H1 (cell line): Measurements from ENCODE around the gene LRRC25. TPM values are rescaled to one million over a fixed set of nuclear protein-coding genes. Genes with fewer than 3 reads are reported as not detected.

Experiments used
- CTCF ChIA-PET: fragments of 300-600 bp; sonication (Branson Sonifier 250); formaldehyde crosslinking; loops from one replicate; lab custom pipeline; 2021; ENCODE audit not compliant: partially characterized antibody; lab: Charles Lee
- POLR2A ChIA-PET: fragments of 300-600 bp; sonication (Branson Sonifier 250); formaldehyde crosslinking; loops from one replicate; lab custom pipeline; 2021; ENCODE audit warnings: inconsistent platforms; ENCODE audit not compliant: partially characterized antibody; lab: Charles Lee
- DNase-seq, 2 experiments: peaks; one replicate each; pipeline versions ENCODE4 v3.0.0 to v3.0.0-alpha.2; 2010 to 2022; ENCODE audit warnings: low spot score in 2 of 2, low read depth in 1 of 2, mixed read lengths in 1 of 2
- FAIRE-seq: peaks from 2 replicates; lab custom pipeline; 2011; peaks lifted over from hg19 to GRCh38; lab: Jason Lieb, UNC
- H2AFZ ChIP-seq: 2 replicates; pipeline ENCODE4 v1.8.1; 2012; ENCODE audit warnings: low read length, inconsistent platforms
- H2AK5ac ChIP-seq: 2 replicates; pipeline ENCODE4 v1.6.1; 2013; ENCODE audit warnings: low read depth, low read length
- H2BK120ac ChIP-seq: replicated peaks from 2 replicates; pipeline ENCODE3; 2013; ENCODE audit warnings: low read depth, low read length, inconsistent platforms
- H2BK12ac ChIP-seq: 2 replicates; pipeline ENCODE4 v1.6.1; 2013; ENCODE audit warnings: low read depth, low read length
- H2BK15ac ChIP-seq: 2 replicates; pipeline ENCODE4 v1.6.1; 2013; ENCODE audit warnings: low read length
- H2BK20ac ChIP-seq: 2 replicates; pipeline ENCODE4 v1.6.1; 2013; ENCODE audit warnings: low read length
- H2BK5ac ChIP-seq: 2 replicates; pipeline ENCODE4 v1.6.1; 2013; ENCODE audit warnings: low read depth, low read length
- H3K14ac ChIP-seq: 2 replicates; pipeline ENCODE4 v1.6.1; 2013; ENCODE audit warnings: inconsistent platforms; ENCODE audit not compliant: insufficient read length
- H3K18ac ChIP-seq: 2 replicates; pipeline ENCODE4 v1.6.1; 2013; ENCODE audit warnings: low read length; ENCODE audit errors: extremely low read depth
- H3K23ac ChIP-seq: 2 replicates; pipeline ENCODE4 v1.6.1; 2013; ENCODE audit warnings: inconsistent platforms; ENCODE audit not compliant: insufficient read length
- H3K23me2 ChIP-seq: 2 replicates; pipeline ENCODE4 v1.6.1; 2013; ENCODE audit warnings: low read depth, low read length
- H3K27ac ChIP-seq: 2 replicates; pipeline ENCODE4 v1.6.1; 2011; ENCODE audit warnings: low read depth, low read length, inconsistent platforms
- H3K27me3 ChIP-seq, 4 experiments: replicated peaks in 1 of 4; 1 replicate in 1 of 4; 2 replicates in 3 of 4; pipeline versions ENCODE4 v1.6.1 to v1.8.1; 2011 to 2013; ENCODE audit warnings: low read length in 3 of 4, mild to moderate bottlenecking in 3 of 4, inconsistent platforms in 2 of 4, mixed read lengths in 2 of 4, moderate library complexity in 1 of 4; ENCODE audit not compliant: control insufficient read depth in 3 of 4, insufficient read depth in 3 of 4; ENCODE audit errors: extremely low read depth in 1 of 4
- H3K36me3 ChIP-seq, 4 experiments: 2 replicates each; pipeline versions ENCODE4 v1.6.1 to v1.8.1; 2011 to 2013; ENCODE audit warnings: mild to moderate bottlenecking in 4 of 4, low read length in 3 of 4, moderate library complexity in 2 of 4, control low read depth in 1 of 4, inconsistent platforms in 1 of 4; ENCODE audit not compliant: insufficient read depth in 4 of 4, control insufficient read depth in 2 of 4
- H3K4ac ChIP-seq: replicated peaks from 2 replicates; pipeline ENCODE3; 2013; ENCODE audit warnings: low read length, low read depth, mixed read lengths, inconsistent platforms; ENCODE audit not compliant: insufficient read length
- H3K4me1 ChIP-seq, 4 experiments: replicated peaks in 1 of 4; 1 replicate in 1 of 4; 2 replicates in 3 of 4; pipeline versions ENCODE4 v1.6.1 to v1.8.1; 2011 to 2013; ENCODE audit warnings: low read length in 3 of 4, inconsistent platforms in 2 of 4, mixed read lengths in 1 of 4; ENCODE audit not compliant: insufficient read depth in 4 of 4, control insufficient read depth in 3 of 4
- H3K4me2 ChIP-seq, 2 experiments: 2 replicates each; pipeline versions ENCODE4 v1.6.1 to v1.8.1; 2011 to 2013; ENCODE audit warnings: low read depth in 2 of 2, low read length in 2 of 2, control low read depth in 1 of 2, inconsistent platforms in 1 of 2, mild to moderate bottlenecking in 1 of 2; ENCODE audit not compliant: insufficient read depth in 1 of 2
- H3K4me3 ChIP-seq, 4 experiments: fragments of 200-600, 300-600 bp in 1 of 4; sonication (generic), shearing (Covaris generic), sonication (Bioruptor Twin) in 1 of 4; 2 replicates each; pipeline versions ENCODE4 v1.5.1 to v1.8.1; 2011 to 2016; ENCODE audit warnings: low read length in 4 of 4, low read depth in 3 of 4, control low read depth in 2 of 4, inconsistent platforms in 2 of 4, mild to moderate bottlenecking in 2 of 4, mixed read lengths in 1 of 4, moderate library complexity in 1 of 4; ENCODE audit not compliant: insufficient read depth in 2 of 4; ENCODE audit errors: extremely low read depth in 1 of 4
- H3K56ac ChIP-seq: replicated peaks from 2 replicates; pipeline ENCODE3; 2013; ENCODE audit warnings: low read depth, mild to moderate bottlenecking, mixed read lengths, low read length, inconsistent platforms; ENCODE audit not compliant: insufficient read length
- H3K79me1 ChIP-seq: 2 replicates; pipeline ENCODE4 v1.6.1; 2013; ENCODE audit warnings: low read depth, low read length, control low read depth
- H3K79me2 ChIP-seq, 2 experiments: 2 replicates each; pipeline versions ENCODE4 v1.6.1 to v1.8.1; 2012 to 2013; ENCODE audit warnings: low read length in 2 of 2, mild to moderate bottlenecking in 2 of 2, inconsistent platforms in 1 of 2; ENCODE audit not compliant: insufficient read depth in 2 of 2, control insufficient read depth in 1 of 2
- H3K9ac ChIP-seq, 4 experiments: replicated peaks in 1 of 4; 1 replicate in 1 of 4; 2 replicates in 3 of 4; pipeline versions ENCODE4 v1.6.1 to v1.8.1; 2011 to 2013; ENCODE audit warnings: low read depth in 3 of 4, low read length in 3 of 4, control low read depth in 2 of 4, mild to moderate bottlenecking in 2 of 4, moderate library complexity in 2 of 4, inconsistent platforms in 1 of 4; ENCODE audit errors: extremely low read depth in 1 of 4
- H3K9me3 ChIP-seq, 2 experiments: 2 replicates each; pipeline versions ENCODE4 v1.6.1 to v1.8.1; 2012 to 2013; ENCODE audit warnings: mild to moderate bottlenecking in 2 of 2, moderate library complexity in 2 of 2, control low read depth in 1 of 2, inconsistent platforms in 1 of 2, low read depth in 1 of 2, low read length in 1 of 2, mixed read lengths in 1 of 2; ENCODE audit not compliant: insufficient read depth in 2 of 2
- H4K20me1 ChIP-seq, 2 experiments: replicated peaks in 1 of 2; 2 replicates each; pipeline versions ENCODE3 to v1.8.1; 2011 to 2013; ENCODE audit warnings: inconsistent platforms in 2 of 2, low read length in 2 of 2, mild to moderate bottlenecking in 1 of 2; ENCODE audit not compliant: insufficient read depth in 2 of 2, control insufficient read depth in 1 of 2
- H4K5ac ChIP-seq: 2 replicates; pipeline ENCODE4 v1.6.1; 2013; ENCODE audit warnings: low read length, low read depth, mixed read lengths, inconsistent platforms; ENCODE audit not compliant: insufficient read length
- H4K8ac ChIP-seq: 2 replicates; pipeline ENCODE4 v1.8.0; 2013; ENCODE audit warnings: mild to moderate bottlenecking, moderate library complexity, low read length, inconsistent platforms; ENCODE audit not compliant: insufficient read depth; ENCODE audit errors: extremely low read depth
- H4K91ac ChIP-seq: replicated peaks from 2 replicates; pipeline ENCODE3; 2013; ENCODE audit warnings: low read length, mixed read lengths, inconsistent platforms; ENCODE audit not compliant: insufficient read length
- GTF2F1 ChIP-seq: IDR thresholded peaks from 2 replicates; pipeline ENCODE4 v1.6.1; 2012; ENCODE audit warnings: low read depth, low read length, improper control_type of control experiment, borderline replicate concordance
- KDM1A ChIP-seq: fragments of 200-600, 300-600 bp; sonication (generic); IDR thresholded peaks from 2 replicates; pipeline ENCODE4 v1.7.1; 2016; ENCODE audit warnings: mild to moderate bottlenecking, low read length, borderline replicate concordance
- POU5F1 ChIP-seq: IDR thresholded peaks from 2 replicates; pipeline ENCODE4 v1.6.1; 2011; ENCODE audit warnings: low read depth, mild to moderate bottlenecking, low read length, moderate library complexity
- SAP30 ChIP-seq: fragments of 300-600 bp; sonication (generic); IDR thresholded peaks from 2 replicates; pipeline ENCODE4 v1.7.1; 2012; ENCODE audit warnings: low read length, moderate library complexity, mild to moderate bottlenecking, inconsistent platforms; ENCODE audit not compliant: insufficient read depth, insufficient replicate concordance
- WGBS, 2 experiments: shearing (Covaris generic) in 1 of 2; methylation state at CpG; one replicate each; pipeline versions ENCODE4 v1.1.6 to v1.1.7; 2013 to 2015; ENCODE audit warnings: low lambda C conversion rate in 2 of 2, mixed read lengths in 2 of 2, inconsistent platforms in 1 of 2, low coverage in 1 of 2, missing lambda C conversion rate in 1 of 2; ENCODE audit not compliant: insufficient replicate concordance in 2 of 2, insufficient coverage in 1 of 2, insufficient read length in 1 of 2; ENCODE audit errors: extremely low coverage in 1 of 2, missing lambda C conversion rate in 1 of 2; 5-methylcytosine and 5-hydroxymethylcytosine counted together
- polyA plus RNA-seq, 7 experiments: library from polyadenylated mRNA; depleted of rRNA in 3 of 7; stranded (reverse) in 5 of 7; unstranded in 2 of 7; fragments of >200 nt in 5 of 7; fragments of 200-250 nt in 2 of 7; gene quantifications; 1 replicate in 5 of 7; 2 replicates in 1 of 7; 4 replicates in 1 of 7; pipeline versions ENCODE4 v1.2.1 to v1.2.3, GENCODE V29; 2011 to 2013; ENCODE audit warnings: missing spikeins in 2 of 7, mixed read lengths in 2 of 7
- total RNA-seq: library from RNA; stranded (reverse); fragmentation: NEBNext Ultra II Directional; extraction: Animal tissue kit (Norgen Biotek cat#: 25700); gene quantifications from 2 replicates; pipeline ENCODE4 v1.2.1, GENCODE V29; 2021

The LRRC25 gene
- total and polyA plus RNA-seq, 2 of the 8 experiments (the other 6 are each of a cell fraction or from before 2014, with no cell fraction given): 0.20 to 0.41 TPM

DNA sequence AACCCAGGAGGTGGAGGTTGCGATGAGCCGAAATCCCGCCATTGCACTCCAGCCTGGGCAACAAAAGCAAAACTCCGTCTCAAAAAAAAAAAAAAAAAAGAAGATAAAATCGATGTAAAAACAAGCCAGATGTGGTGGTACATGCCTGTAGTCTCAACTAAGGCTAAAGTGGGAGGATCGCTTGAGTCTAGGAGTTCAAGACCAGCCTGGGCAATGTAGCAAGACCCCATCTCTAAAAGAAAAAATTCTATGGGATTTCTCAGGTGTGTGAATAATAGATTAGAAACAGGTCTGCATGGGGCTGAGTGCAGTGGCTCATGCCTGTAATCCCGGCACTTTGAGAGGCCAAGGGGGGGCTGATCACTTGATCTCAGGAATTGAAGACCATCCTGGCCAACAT is 45.9 kb downstream of the LRRC25 start:
- H3K18ac ChIP-seq: no peak overlapping the region
- no peak overlapping the region for H3K4me3 ChIP-seq
- no peak overlapping the region for H2BK12ac ChIP-seq
- H3K79me1 ChIP-seq: no peaks in the 10 kb centered on the region
- no peaks in the 10 kb centered on the region for H3K9me3 ChIP-seq
- H2BK120ac ChIP-seq: no peak overlapping the region
- H3K4ac ChIP-seq: no peak overlapping the region
- no peak overlapping the region for H2AK5ac ChIP-seq
- H2AFZ ChIP-seq: no peak overlapping the region
- H3K79me2 ChIP-seq: no peaks in the 10 kb centered on the region
- POLR2A ChIA-PET: interaction anchor here (1.4 kb wide), 1 partner anchor 13 kb away, joined by 3 read pairs; no protein-coding TSS in a partner anchor
- H4K8ac ChIP-seq: no peak overlapping the region
- H4K91ac ChIP-seq: no peak overlapping the region
- no peak overlapping the region for H3K56ac ChIP-seq
- no peak overlapping the region for H3K9ac ChIP-seq
- H4K20me1 ChIP-seq: no peaks in the 10 kb centered on the region
- H3K36me3 ChIP-seq: no peaks in the 10 kb centered on the region; a peak in 2 of 8 replicates
- H3K23me2 ChIP-seq: no peaks in the 10 kb centered on the region
- no peak overlapping the region for H2BK15ac ChIP-seq
- CTCF ChIA-PET: interaction anchor here (0.7 to 6.1 kb wide), 7 partner anchors 8 to 80 kb away, joined by 3 to 132 read pairs (median 24); partner anchors contain the start of genes PGPEP1 and SSBP4
- FAIRE-seq: no peak
- TF ChIP-seq SAP30 (no peak), GTF2F1 (no peak), POU5F1 (no peak), KDM1A (no peak)
- no peak overlapping the region for H2BK20ac ChIP-seq
- no peak overlapping the region for H3K4me2 ChIP-seq
- H3K14ac ChIP-seq: no peak overlapping the region
- H2BK5ac ChIP-seq: no peak overlapping the region
- 98% methylated on average over 5 of the region's 7 CpGs; no CpG with 5 or more reads in 1 of the 2 experiments for WGBS, 2 experiments
- no peak for DNase-seq
- no peak overlapping the region for H3K23ac ChIP-seq
- no peak overlapping the region for H3K27ac ChIP-seq
- no peaks in the 10 kb centered on the region for H3K4me1 ChIP-seq
- H3K27me3 ChIP-seq: no peaks in the 10 kb centered on the region
- H4K5ac ChIP-seq: no peak overlapping the region
